VCaP (cell line): ENCODE measurements around the gene TEKTIP1.

Source experiments
- H3K27ac ChIP-seq: fragments of 450-650 bp; 2 replicates; pipeline ENCODE4 v1.5.1; 2017
- CTCF ChIP-seq: fragments of 450-650 bp; conservative IDR thresholded peaks from 2 replicates; pipeline ENCODE4 v1.5.1; 2017; ENCODE audit warnings: mild to moderate bottlenecking, moderate library complexity

TEKTIP1 gene

DNA sequence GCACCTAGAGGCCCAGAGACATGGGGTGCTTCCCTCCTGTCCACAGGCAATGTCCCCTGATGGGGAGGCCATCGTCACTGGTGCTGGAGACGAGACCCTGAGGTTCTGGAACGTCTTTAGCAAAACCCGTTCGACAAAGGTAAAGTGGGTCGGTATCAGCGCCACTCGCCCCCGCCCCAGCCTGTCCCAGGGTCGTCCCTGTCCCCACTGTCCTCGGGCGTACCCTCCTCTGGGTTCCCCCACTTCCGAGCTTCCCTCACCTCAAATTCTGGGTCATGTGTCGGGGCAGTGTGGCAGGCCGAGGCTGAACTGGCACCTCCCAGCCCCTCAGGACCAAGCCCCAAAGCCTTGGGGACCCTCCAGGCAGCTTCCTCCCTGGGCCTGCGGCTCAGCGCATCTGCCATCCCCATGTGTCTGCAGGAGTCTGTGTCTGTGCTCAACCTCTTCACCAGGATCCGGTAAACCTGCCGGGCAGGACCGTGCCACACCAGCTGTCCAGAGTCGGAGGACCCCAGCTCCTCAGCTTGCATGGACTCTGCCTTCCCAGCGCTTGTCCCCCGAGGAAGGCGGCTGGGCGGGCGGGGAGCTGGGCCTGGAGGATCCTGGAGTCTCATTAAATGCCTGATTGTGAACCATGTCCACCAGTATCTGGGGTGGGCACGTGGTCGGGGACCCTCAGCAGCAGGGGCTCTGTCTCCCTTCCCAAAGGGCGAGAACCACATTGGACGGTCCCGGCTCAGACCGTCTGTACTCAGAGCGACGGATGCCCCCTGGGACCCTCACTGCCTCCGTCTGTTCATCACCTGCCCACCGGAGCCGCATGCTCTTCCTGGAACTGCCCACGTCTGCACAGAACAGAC lies 4.4 kb upstream of the TEKTIP1 start:
- TF ChIP-seq CTCF = no peak
- no peak overlapping the region for H3K27ac ChIP-seq

DNA sequence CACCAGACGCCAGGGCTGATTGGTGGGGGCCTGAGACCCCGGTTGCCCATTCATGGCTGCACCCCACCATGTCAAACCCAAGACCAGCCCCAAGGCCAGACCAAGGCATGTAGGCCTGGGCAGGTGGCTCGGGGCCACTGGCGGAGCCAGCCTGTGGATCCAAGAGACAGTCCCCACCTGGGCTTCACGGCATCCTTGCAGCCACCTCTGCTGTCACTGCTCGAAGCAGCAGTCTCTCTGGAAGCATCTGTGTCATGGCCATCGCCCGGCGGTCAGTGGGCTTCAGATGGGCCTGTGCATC lies 3.8 kb upstream of the TEKTIP1 start:
- no peak for TF ChIP-seq CTCF
- no peak overlapping the region for H3K27ac ChIP-seq

DNA sequence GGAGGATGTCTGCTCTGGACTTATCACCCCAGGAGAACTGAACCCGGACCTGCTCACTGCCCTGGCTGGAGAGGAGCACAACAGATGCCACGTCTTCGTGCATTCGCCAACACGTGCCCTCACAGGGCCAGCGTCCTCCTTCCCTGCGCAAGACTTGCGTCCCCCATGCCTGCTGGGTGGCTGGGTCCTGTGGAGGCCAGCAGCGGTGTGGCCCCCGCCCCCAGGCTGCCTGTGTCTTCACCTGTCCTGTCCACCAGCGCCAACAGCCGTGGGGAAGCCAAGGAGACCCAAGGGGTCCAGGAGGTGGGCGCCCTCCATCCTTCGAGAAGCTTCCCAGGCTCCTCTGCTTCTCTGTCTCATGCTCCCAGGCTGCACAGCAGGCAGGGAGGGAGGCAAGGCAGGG lies 3.4 kb upstream of the TEKTIP1 start:
- no peak overlapping the region for H3K27ac ChIP-seq

GRCh38 chr19:3535981-3536380 lies 3.0 kb upstream of the TEKTIP1 start:
- H3K27ac ChIP-seq = no peak overlapping the region
- TF ChIP-seq CTCF = no peak

More for the DNA sequence above, 3.4 kb upstream of the TEKTIP1 start:
- no peak for TF ChIP-seq CTCF

GRCh38 chr19:3536429-3537100 lies 2.4 kb upstream of the TEKTIP1 start:
- no peak for TF ChIP-seq CTCF

GRCh38 chr19:3537101-3537437 lies 1.9 kb upstream of the TEKTIP1 start:
- H3K27ac ChIP-seq = no peak overlapping the region
- TF ChIP-seq CTCF = no peak

More at GRCh38 chr19:3536429-3537100, 2.4 kb upstream of the TEKTIP1 start:
- H3K27ac ChIP-seq = no peak overlapping the region

- no peak for TF ChIP-seq CTCF
- H3K27ac ChIP-seq = no peak overlapping the region
These were observed 1.3 kb upstream of the TEKTIP1 start for GRCh38 chr19:3537438-3538240.
